Tibial artery (tissue), 4 donors: ENCODE results near the gene RAB1B.

Experiments used
- DNase-seq, 2 donors: peaks; one replicate each; pipeline ENCODE4 v3.0.0-alpha.2; 2019
- H3K27ac ChIP-seq, 2 donors: fragments of 200-600 bp; sonication (generic) in 1 of 2; 1 replicate in 1 of 2; 2 replicates in 1 of 2; pipeline ENCODE4 v1.5.1; 2018 to 2019; ENCODE audit warnings: mild to moderate bottlenecking in 1 of 2
- H3K27me3 ChIP-seq, 2 donors: fragments of 200-600 bp; sonication (generic) in 1 of 2; one replicate each; pipeline versions ENCODE4 v1.5.1 to v1.6.0; 2016 to 2019
- H3K36me3 ChIP-seq, 3 donors: fragments of 200-600 bp; sonication (generic) in 2 of 3; one replicate each; pipeline ENCODE4 v1.5.1; 2016 to 2019; ENCODE audit warnings: mild to moderate bottlenecking in 2 of 3
- H3K4me1 ChIP-seq, 4 donors: fragments of 200-600 bp; sonication (generic) in 2 of 4; 1 replicate in 3 of 4; 2 replicates in 1 of 4; pipeline ENCODE4 v1.5.1; 2016 to 2019
- H3K4me3 ChIP-seq, 2 donors: fragments of 200-600 bp; sonication (generic) in 1 of 2; 1 replicate in 1 of 2; 2 replicates in 1 of 2; pipeline ENCODE4 v1.5.1; 2018 to 2019; ENCODE audit warnings: mild to moderate bottlenecking in 2 of 2
- H3K9me3 ChIP-seq, 3 donors: fragments of 200-600 bp; sonication (generic) in 1 of 3; one replicate each; pipeline ENCODE4 v1.5.1; 2016 to 2019
- CTCF ChIP-seq, 2 experiments: fragments of 200-600 bp in 1 of 2; fragments of 450-650 bp in 1 of 2; IDR thresholded peaks; one replicate each; pipeline ENCODE4 v1.5.1; 2017 to 2019; ENCODE audit warnings: antibody characterized with exemption in 2 of 2, mild to moderate bottlenecking in 1 of 2, moderate library complexity in 1 of 2
- intact Hi-C: fragments of 100-400 bp; cut with DNase I; formaldehyde crosslinking; loops from one replicate; pipeline ENCODE4 v1.15.0; 2023; ENCODE audit warnings: low total_unique reads

The RAB1B gene

GRCh38 chr11:66227700-66228099 is 40.7 kb upstream of the RAB1B start:
- Histone ChIP-seq H3K4me3 (no peak overlapping the region), H3K9me3 (no peaks in the 10 kb centered on the region), H3K4me1 (peaks cover 0 to 4% (median 0%) of the 10 kb centered on the region in 4 donors), H3K27ac (no peak overlapping the region), H3K27me3 (no peaks in the 10 kb centered on the region), H3K36me3 (peaks cover 22 to 69% (median 37%) of the 10 kb centered on the region in 3 donors)
- intact Hi-C loops, result no loop called here
- no peak for DNase-seq
- no peak for TF ChIP-seq CTCF (IDR thresholded peaks at IDR 0.05)

GRCh38 chr11:66228521-66228920 is 39.9 kb upstream of the RAB1B start:
- no peak for DNase-seq
- TF ChIP-seq CTCF (IDR thresholded peaks at IDR 0.05), result no peak
- Histone ChIP-seq H3K27ac (no peak overlapping the region), H3K9me3 (no peaks in the 10 kb centered on the region), H3K36me3 (peaks cover 28 to 78% (median 45%) of the 10 kb centered on the region in 3 donors), H3K4me1 (no peaks in the 10 kb centered on the region), H3K27me3 (no peaks in the 10 kb centered on the region), H3K4me3 (no peak overlapping the region)
- intact Hi-C loops, result no loop called here

GRCh38 chr11:66230156-66230555 is 38.3 kb upstream of the RAB1B start:
- Histone ChIP-seq H3K36me3 (peaks cover 39 to 82% (median 62%) of the 10 kb centered on the region in 3 donors), H3K4me3 (no peak overlapping the region), H3K9me3 (no peaks in the 10 kb centered on the region), H3K27me3 (no peaks in the 10 kb centered on the region), H3K4me1 (no peaks in the 10 kb centered on the region), H3K27ac (no peak overlapping the region)
- intact Hi-C loops, result no loop called here
- TF ChIP-seq CTCF (IDR thresholded peaks at IDR 0.05), result no peak
- no peak for DNase-seq

GRCh38 chr11:66230978-66231377 is 37.5 kb upstream of the RAB1B start:
- DNase-seq, result no peak
- Histone ChIP-seq H3K27me3 (no peaks in the 10 kb centered on the region), H3K36me3 (peaks cover 47 to 82% (median 70%) of the 10 kb centered on the region in 3 donors), H3K4me3 (no peak overlapping the region), H3K4me1 (no peaks in the 10 kb centered on the region), H3K9me3 (no peaks in the 10 kb centered on the region), H3K27ac (no peak overlapping the region)
- intact Hi-C loops, result no loop called here
- no peak for TF ChIP-seq CTCF (IDR thresholded peaks at IDR 0.05)

- no peaks in the 10 kb centered on the region for H3K9me3 ChIP-seq
- no peak overlapping the region for H3K4me3 ChIP-seq
- no peak overlapping the region for H3K27ac ChIP-seq
- no peak for TF ChIP-seq CTCF (IDR thresholded peaks at IDR 0.05)
- intact Hi-C loops, result no loop called here
- H3K27me3 ChIP-seq, result no peaks in the 10 kb centered on the region
- no peak for DNase-seq
- H3K36me3 ChIP-seq, result peaks cover 51 to 84% (median 76%) of the 10 kb centered on the region in 3 donors
- H3K4me1 ChIP-seq, result no peaks in the 10 kb centered on the region
Measured at GRCh38 chr11:66231561-66231960, 36.9 kb upstream of the RAB1B start.

- Histone ChIP-seq H3K27ac (no peak overlapping the region), H3K36me3 (peaks cover 47 to 86% (median 84%) of the 10 kb centered on the region in 3 donors), H3K4me3 (no peak overlapping the region), H3K27me3 (no peaks in the 10 kb centered on the region), H3K4me1 (no peaks in the 10 kb centered on the region), H3K9me3 (no peaks in the 10 kb centered on the region)
- DNase-seq, result no peak
- TF ChIP-seq CTCF (IDR thresholded peaks at IDR 0.05), result no peak
- intact Hi-C loops, result no loop called here
Measured at GRCh38 chr11:66232769-66233168, 35.7 kb upstream of the RAB1B start.
